Loucy (cell line): ENCODE measurements around the gene CREBL2.

Experiments
- H2AFZ ChIP-seq: fragments of 200-600 bp; sonication (generic); 2 replicates; pipeline ENCODE4 v1.6.0; 2016; ENCODE audit warnings: antibody characterized with exemption, mild to moderate bottlenecking, low read length, moderate library complexity
- H3F3A ChIP-seq: fragments of 200-600 bp; 2 replicates; pipeline ENCODE4 v1.6.0; 2016; ENCODE audit warnings: antibody characterized with exemption, low read depth, mild to moderate bottlenecking
- H3K27me3 ChIP-seq: fragments of 200-600 bp; sonication (generic); 2 replicates; pipeline ENCODE4 v1.6.1; 2014; ENCODE audit warnings: low read length, mild to moderate bottlenecking; ENCODE audit not compliant: insufficient read depth, poor library complexity, severe bottlenecking
- H3K36me3 ChIP-seq: fragments of 200-600 bp; sonication (generic); 2 replicates; pipeline ENCODE4 v1.6.1; 2016; ENCODE audit warnings: low read length; ENCODE audit not compliant: insufficient read depth
- H3K4me1 ChIP-seq: fragments of 200-600 bp; sonication (generic); 2 replicates; pipeline ENCODE4 v1.5.1; 2014; ENCODE audit warnings: low read length, mild to moderate bottlenecking; ENCODE audit not compliant: insufficient read depth, poor library complexity, severe bottlenecking
- H3K4me2 ChIP-seq: fragments of 200-600 bp; sonication (generic); 2 replicates; pipeline ENCODE4 v1.6.0; 2014; ENCODE audit warnings: antibody characterized with exemption, low read length, low read depth, mild to moderate bottlenecking; ENCODE audit not compliant: poor library complexity, severe bottlenecking
- H3K4me3 ChIP-seq: fragments of 200-600 bp; sonication (generic); 2 replicates; pipeline ENCODE4 v1.5.1; 2014; ENCODE audit warnings: low read length, mild to moderate bottlenecking, mixed read lengths; ENCODE audit not compliant: poor library complexity, severe bottlenecking
- H3K79me2 ChIP-seq: fragments of 200-600 bp; sonication (generic); 2 replicates; pipeline ENCODE4 v1.6.1; 2014; ENCODE audit warnings: low read length; ENCODE audit not compliant: insufficient read depth
- H3K9ac ChIP-seq: fragments of 200-600 bp; sonication (generic); 2 replicates; pipeline ENCODE4 v1.6.0; 2014; ENCODE audit warnings: mild to moderate bottlenecking, low read depth, low read length, moderate library complexity; ENCODE audit not compliant: poor library complexity, severe bottlenecking
- H3K9me2 ChIP-seq: fragments of 200-600 bp; sonication (generic); replicated peaks from 2 replicates; pipeline ENCODE4 v1.6.1; 2016; ENCODE audit warnings: low read depth, low read length, mixed read lengths
- H3K9me3 ChIP-seq: fragments of 200-600 bp; sonication (generic); 2 replicates; pipeline ENCODE4 v1.6.1; 2014; ENCODE audit warnings: mild to moderate bottlenecking, antibody characterized with exemption, low read length, low read depth; ENCODE audit not compliant: insufficient read depth
- H4K20me1 ChIP-seq: fragments of 200-600 bp; sonication (generic); 2 replicates; pipeline ENCODE4 v1.6.0; 2014; ENCODE audit warnings: antibody characterized with exemption, low read length, mild to moderate bottlenecking; ENCODE audit not compliant: insufficient read depth, poor library complexity, severe bottlenecking
- EZH2phosphoT487 ChIP-seq: fragments of 200-600 bp; IDR thresholded peaks from 2 replicates; pipeline ENCODE4 v1.6.1; 2018; ENCODE audit warnings: antibody characterized with exemption, mild to moderate bottlenecking, moderate library complexity, borderline replicate concordance
- TF ChIP-seq, protein P1 (sequence below): fragments of 200-600 bp; sonication (generic); conservative IDR thresholded peaks from 2 replicates; pipeline ENCODE4 v1.5.1; 2014; ENCODE audit warnings: mild to moderate bottlenecking, antibody characterized with exemption, low read length

CREBL2 gene

GRCh38 chr12:12686925-12687324 is 75.2 kb downstream of the CREBL2 start:
- H3K4me2 ChIP-seq: no peak overlapping the region
- no peaks in the 10 kb centered on the region for H3K4me1 ChIP-seq
- no peaks in the 10 kb centered on the region for H3K9me2 ChIP-seq
- no peaks in the 10 kb centered on the region for H3K36me3 ChIP-seq
- no peak overlapping the region for H2AFZ ChIP-seq
- H3K4me3 ChIP-seq: no peak overlapping the region
- no peaks in the 10 kb centered on the region for H3K79me2 ChIP-seq
- no peak for TF ChIP-seq EZH2phosphoT487
- TF ChIP-seq, protein P1, sequence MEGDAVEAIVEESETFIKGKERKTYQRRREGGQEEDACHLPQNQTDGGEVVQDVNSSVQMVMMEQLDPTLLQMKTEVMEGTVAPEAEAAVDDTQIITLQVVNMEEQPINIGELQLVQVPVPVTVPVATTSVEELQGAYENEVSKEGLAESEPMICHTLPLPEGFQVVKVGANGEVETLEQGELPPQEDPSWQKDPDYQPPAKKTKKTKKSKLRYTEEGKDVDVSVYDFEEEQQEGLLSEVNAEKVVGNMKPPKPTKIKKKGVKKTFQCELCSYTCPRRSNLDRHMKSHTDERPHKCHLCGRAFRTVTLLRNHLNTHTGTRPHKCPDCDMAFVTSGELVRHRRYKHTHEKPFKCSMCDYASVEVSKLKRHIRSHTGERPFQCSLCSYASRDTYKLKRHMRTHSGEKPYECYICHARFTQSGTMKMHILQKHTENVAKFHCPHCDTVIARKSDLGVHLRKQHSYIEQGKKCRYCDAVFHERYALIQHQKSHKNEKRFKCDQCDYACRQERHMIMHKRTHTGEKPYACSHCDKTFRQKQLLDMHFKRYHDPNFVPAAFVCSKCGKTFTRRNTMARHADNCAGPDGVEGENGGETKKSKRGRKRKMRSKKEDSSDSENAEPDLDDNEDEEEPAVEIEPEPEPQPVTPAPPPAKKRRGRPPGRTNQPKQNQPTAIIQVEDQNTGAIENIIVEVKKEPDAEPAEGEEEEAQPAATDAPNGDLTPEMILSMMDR: no peak
- no peak overlapping the region for H3K9ac ChIP-seq
- H3F3A ChIP-seq: no peaks in the 10 kb centered on the region
- no peaks in the 10 kb centered on the region for H3K9me3 ChIP-seq
- H4K20me1 ChIP-seq: no peaks in the 10 kb centered on the region
- no peaks in the 10 kb centered on the region for H3K27me3 ChIP-seq

GRCh38 chr12:12689647-12690300 is 78.1 kb downstream of the CREBL2 start:
- Histone ChIP-seq H4K20me1 (no peaks in the 10 kb centered on the region), H3K36me3 (no peaks in the 10 kb centered on the region), H3K4me1 (peaks cover 1% of the 10 kb centered on the region), H3F3A (no peaks in the 10 kb centered on the region), H3K9me3 (no peaks in the 10 kb centered on the region), H3K9ac (no peak overlapping the region), H3K4me3 (no peak overlapping the region), H3K79me2 (peaks cover 1% of the 10 kb centered on the region; the same call in 1 of the 2 replicates), H2AFZ (no peak overlapping the region), H3K27me3 (no peaks in the 10 kb centered on the region), H3K4me2 (no peak overlapping the region), H3K9me2 (no peaks in the 10 kb centered on the region)
- TF ChIP-seq, protein P1: no peak
- TF ChIP-seq EZH2phosphoT487: no peak

DNA sequence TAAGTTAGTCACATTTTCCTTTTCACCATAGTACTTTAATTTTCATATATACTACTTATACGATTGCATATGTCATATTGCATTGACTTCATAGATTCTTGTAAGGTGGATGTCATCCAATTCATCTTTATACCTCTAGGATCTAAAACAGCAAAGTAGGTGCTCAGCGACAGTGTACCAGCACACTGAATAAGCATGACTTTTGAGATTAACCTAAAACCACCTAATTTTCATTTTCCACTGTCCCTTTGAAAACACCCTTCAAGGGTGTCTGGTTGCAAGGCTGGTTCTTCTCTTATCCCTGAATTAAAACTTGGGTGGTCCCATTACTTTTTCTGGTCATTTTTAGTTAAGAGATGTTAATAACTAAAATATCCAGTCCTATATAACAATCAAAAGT is 79.9 kb downstream of the CREBL2 start:
- Histone ChIP-seq H3K36me3 (no peaks in the 10 kb centered on the region), H3K9ac (no peak overlapping the region), H3K79me2 (peaks cover 12% of the 10 kb centered on the region; the same call in 1 of the 2 replicates), H3F3A (no peaks in the 10 kb centered on the region), H3K9me2 (no peaks in the 10 kb centered on the region), H2AFZ (no peak overlapping the region), H3K27me3 (no peaks in the 10 kb centered on the region), H3K4me2 (no peak overlapping the region), H3K9me3 (no peaks in the 10 kb centered on the region), H3K4me3 (no peak overlapping the region), H3K4me1 (peaks cover 11% of the 10 kb centered on the region), H4K20me1 (no peaks in the 10 kb centered on the region)
- TF ChIP-seq EZH2phosphoT487: no peak
- TF ChIP-seq, protein P1: no peak
